GM18502 (cell line): Measurements from ENCODE around the gene NR2F6.

ENCODE experiments used
- ATAC-seq: cut with Tn5 transposase; IDR thresholded peaks from one replicate; pipeline ENCODE4 v1.9.1; 2021; ENCODE audit warnings: mild to moderate bottlenecking; ENCODE audit not compliant: unreplicated experiment, poor library complexity

The NR2F6 gene

DNA sequence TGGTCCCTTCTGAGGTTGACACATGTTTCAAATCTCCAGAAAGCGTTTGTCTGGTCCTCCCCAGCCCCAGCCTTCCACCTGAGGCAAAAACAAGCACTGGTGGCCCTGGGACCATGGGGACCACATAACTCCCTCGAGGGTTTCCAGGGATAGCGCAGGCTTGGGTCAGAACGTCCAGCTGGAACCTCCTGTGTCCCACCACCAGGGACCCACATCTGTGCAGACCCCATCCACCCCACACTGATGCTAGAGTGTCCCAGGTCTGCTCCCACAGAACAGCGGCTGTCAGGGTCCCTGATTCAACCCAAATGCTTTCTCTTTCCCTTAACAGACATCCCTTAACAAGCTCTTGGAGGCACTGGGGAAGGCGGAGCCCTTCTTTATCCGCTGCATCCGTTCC is 60.1 kb downstream of the NR2F6 start:
- no peak for ATAC-seq

DNA sequence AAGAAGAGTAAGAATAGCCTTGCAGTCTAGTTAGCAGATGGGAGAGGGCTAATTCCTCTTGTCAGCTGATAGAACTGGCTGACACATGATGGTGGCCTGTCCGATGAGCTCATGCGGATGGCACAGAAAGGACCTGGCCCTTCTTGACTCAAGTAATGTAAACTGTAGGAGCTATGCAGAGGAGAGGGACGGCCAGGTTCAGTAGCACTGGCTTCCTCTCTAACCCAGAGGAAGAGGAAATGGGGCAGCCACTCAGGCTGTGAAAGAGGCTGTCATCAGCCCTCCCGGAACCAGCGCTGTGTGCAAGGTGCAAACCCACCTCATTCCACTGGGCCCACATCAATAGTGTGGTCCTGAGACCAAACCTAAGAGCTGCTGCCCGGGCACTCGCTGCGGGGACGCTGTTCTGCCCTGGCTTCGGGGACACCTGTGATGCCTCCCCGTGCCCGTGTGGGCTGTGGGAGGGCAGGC is 61.3 kb downstream of the NR2F6 start:
- no peak for ATAC-seq

DNA sequence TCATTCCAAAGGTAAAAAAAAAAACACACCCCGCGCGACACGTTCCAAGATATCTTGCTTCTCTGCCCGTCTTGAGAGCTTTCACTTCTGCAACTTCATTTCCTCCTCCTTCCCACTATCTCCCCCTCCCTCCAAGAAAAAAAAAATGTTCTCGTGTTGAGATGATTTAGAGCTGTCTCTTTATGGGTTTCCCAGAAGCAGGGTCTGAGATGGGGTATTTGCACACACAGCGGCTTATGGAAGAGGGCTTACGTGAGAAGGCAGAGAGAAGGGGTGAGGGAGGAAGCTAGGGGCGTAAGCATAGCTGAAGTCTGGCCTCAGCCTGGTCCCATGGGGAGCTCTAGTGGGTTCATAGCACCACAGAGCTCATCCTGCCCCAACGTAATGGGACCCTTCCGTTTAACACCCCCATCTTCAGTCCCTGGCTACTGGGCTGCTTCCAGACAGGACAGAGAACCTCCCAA is 61.8 kb downstream of the NR2F6 start:
- peak; percentile 52 for ATAC-seq

DNA sequence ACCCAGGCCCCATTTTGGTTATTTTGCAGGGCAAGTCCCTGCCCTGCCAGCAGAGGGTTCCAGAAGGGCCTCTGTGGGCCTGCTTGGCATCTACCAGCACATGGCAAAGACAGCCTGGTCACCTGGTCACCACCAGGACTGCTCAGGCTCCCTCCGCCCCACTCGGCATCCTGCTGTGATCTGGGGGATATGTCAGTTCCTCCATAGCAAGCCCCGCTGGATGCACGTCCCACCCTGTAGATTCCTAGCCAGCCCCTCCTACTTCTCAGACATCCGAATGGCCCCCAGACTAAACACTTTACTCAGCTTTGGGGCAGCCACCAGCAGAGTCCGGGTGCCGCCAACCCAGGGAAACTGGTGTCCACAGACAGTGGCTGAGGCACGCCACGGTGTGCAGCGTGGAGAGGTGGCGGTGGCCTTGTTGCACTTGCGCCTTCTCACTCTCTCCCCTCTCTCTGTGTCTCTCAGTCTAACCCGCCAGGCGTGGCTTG is 62.4 kb downstream of the NR2F6 start:
- ATAC-seq, result no peak
